KOPT-K1 (cell line): Measurements from ENCODE around the gene KCNMA1.

Experiments used
- H3K27ac ChIP-seq: fragments of 200-600 bp; sonication (generic); 2 replicates; pipeline ENCODE4 v1.5.1; 2016; ENCODE audit warnings: antibody characterized with exemption, mild to moderate bottlenecking, low read depth, low read length; ENCODE audit not compliant: poor library complexity, severe bottlenecking
- H3K36me3 ChIP-seq: fragments of 200-600 bp; sonication (generic); 2 replicates; pipeline ENCODE4 v1.5.1; 2017; ENCODE audit warnings: antibody characterized with exemption, mild to moderate bottlenecking, low read length, moderate library complexity; ENCODE audit not compliant: insufficient read depth
- H3K9me3 ChIP-seq: fragments of 200-600 bp; sonication (generic); 2 replicates; pipeline ENCODE4 v1.5.1; 2017; ENCODE audit warnings: antibody characterized with exemption, low read length, mild to moderate bottlenecking; ENCODE audit not compliant: insufficient read depth, poor library complexity, severe bottlenecking

Gene KCNMA1

DNA sequence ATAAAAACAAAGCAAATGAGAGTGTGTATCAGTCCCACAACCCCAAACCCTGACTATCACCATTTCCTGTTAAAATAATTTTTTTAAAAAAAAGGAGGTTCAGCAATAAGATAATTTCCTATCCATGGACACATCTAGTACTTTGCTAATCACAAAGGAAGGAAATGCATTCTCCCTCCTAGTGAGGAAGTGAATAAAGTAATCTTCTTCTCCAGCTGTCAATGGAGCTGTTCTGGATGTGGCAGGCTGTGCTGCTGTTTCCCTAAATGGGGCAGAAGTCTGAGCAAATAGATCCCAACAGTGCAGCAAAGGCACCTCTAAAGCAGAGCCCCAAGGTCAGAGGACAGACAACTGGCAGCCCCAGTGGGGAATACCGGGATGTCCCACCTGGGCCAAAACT is 540.0 kb downstream of the KCNMA1 start:
- no peaks in the 10 kb centered on the region for H3K36me3 ChIP-seq
- H3K9me3 ChIP-seq, result no peaks in the 10 kb centered on the region
- H3K27ac ChIP-seq, result no peak overlapping the region

DNA sequence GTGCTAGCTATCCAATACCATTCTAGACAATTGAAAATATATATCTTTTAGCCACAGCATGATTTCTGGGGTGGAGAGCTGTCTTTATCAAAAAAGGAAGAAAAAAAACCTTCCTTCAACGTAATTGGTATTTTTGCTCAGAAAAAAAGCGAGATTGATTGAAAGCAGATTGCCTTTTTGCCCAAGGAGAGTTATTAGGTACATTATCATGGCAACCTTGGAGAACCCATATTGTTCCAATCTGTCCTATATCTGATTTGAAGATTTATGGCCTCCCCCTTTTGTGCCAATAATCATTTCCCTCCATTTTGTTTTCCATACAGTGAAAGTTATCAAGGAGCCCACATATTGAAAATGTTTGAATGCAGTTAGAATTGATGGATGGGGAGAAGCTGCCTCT is 544.5 kb downstream of the KCNMA1 start:
- no peaks in the 10 kb centered on the region for H3K9me3 ChIP-seq
- no peaks in the 10 kb centered on the region for H3K36me3 ChIP-seq
- H3K27ac ChIP-seq, result no peak overlapping the region

DNA sequence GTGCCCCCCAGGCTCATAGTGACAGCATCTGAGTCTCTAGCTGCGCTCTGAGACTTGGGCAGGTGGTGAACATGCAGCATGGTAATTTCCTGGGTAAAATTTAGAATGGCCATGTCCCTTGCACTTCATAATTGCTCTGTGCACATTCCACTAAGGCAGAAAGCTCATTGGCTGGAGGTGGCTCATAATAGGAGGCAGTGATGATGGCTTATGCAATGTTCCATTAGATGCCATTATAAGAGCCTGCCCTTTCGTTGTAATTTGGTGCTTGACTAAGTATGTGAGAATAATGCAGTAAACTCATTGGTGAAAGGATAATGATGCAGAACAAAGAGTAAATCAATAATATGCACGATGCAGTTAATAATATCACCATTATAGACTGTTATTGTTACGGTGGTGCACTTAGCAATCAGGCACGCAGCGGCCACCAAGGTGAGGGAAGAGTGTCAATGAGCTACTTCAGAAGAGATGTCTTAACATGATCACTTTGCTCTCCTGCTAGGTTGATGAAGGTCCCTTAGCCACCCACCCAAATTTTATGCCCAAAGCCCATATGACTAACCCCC is 545.9 kb downstream of the KCNMA1 start:
- H3K27ac ChIP-seq, result no peak overlapping the region
- no peaks in the 10 kb centered on the region for H3K36me3 ChIP-seq

DNA sequence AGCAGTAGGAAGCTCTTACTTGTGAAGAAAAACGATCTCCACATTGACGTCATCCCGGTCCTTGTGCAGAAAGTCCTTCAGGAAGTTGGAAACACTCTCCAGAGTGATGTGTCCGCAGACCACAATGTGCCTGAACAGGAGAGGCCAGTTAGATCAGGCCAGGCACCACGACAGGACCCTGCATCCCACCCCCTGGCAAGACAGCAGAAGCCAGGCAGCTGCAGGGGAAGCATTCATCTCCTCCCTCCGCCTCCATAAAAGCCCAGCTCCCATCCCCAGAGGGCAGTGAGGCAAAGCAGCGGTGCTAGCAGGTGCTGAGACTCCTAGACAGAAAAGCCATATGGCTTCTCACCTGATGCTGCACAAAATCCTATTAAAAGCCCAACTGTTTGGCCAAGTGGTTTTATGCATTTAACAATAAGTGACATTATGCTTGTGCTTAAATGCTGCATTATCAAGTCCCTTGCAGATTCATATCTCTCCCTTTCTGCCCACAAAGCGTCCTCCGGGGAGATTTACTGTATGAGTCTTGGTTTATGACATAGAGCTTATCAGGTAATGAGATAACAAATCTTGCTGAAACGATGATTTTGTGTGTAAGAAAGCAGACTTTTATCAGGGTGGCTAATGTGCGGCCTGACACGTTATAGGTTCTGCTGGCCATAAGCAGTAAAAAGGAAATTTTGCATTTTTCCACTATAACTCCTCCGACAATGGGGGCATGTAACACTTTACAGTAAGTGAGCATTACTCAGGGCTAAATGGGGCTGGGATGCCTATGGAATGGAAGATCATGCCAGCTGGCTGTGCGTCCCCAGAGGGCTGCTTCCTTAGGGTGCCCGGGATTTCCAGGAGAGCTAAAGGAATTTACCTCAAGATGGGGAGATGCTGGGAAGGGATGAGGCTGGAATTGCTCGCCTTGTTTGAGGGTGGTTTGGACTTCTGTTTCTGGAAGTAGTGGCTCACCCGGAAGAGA is 546.9 kb downstream of the KCNMA1 start:
- no peak overlapping the region for H3K27ac ChIP-seq
- no peaks in the 10 kb centered on the region for H3K9me3 ChIP-seq
- H3K36me3 ChIP-seq, result no peaks in the 10 kb centered on the region

More for the DNA sequence above, 545.9 kb downstream of the KCNMA1 start:
- H3K9me3 ChIP-seq, result no peaks in the 10 kb centered on the region

DNA sequence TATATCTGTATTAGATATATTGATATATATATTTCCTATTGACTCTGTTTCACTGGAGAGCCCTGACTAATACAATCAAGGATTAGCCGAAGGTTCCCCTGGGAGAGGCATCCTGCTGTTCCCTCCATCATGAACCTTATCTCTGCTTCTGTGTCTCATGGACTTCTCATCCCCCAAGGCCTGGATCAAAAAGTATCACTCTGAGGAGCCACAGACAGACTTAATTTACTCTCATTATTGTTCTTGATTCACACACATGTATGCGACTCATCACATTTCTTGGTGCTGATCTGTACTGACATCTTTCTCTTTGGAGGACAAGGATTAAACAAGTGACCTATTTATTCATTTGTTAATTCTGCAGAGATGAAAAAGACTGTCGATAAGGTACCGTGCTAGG is 550.2 kb downstream of the KCNMA1 start:
- Histone ChIP-seq H3K36me3 (no peaks in the 10 kb centered on the region), H3K9me3 (no peaks in the 10 kb centered on the region), H3K27ac (no peak overlapping the region)

DNA sequence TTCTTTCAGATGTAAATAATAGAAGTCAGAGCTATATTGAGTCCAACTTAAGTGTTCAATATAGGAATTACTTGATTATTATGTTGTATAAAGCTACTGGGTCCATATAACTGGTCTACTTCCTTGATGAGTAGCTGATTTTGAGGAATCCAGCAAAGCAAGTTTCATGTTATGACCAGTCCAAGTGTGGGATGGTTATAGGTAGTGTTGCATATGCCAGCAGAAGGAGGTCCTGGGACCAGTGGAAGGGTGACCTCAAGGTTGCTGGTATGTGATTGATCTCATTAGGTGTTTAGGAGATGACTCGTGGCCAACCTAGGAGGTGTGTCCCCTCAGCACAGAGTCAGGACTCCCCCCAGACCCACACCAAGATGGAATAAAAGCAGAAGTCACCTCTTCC is 551.5 kb downstream of the KCNMA1 start:
- Histone ChIP-seq H3K9me3 (no peaks in the 10 kb centered on the region), H3K27ac (no peak overlapping the region), H3K36me3 (no peaks in the 10 kb centered on the region)

DNA sequence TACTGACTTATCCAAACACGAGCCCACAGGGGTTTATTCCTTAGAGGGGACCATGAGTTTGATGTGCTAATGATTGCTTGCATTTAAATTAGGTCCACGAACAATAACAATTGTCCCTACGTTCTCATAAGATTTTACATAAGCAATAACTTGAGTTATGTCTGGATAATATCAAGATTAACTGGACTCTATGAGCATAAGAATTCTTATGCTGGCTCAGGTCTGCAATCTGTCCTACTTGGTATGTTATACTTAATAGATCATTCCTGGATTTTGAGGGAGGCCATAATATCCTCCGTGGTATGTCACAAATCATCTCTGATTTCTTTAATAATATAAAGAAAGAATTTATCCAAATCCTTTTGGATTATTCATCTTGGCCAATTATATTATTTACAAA is 552.3 kb downstream of the KCNMA1 start:
- Histone ChIP-seq H3K9me3 (no peaks in the 10 kb centered on the region), H3K36me3 (no peaks in the 10 kb centered on the region), H3K27ac (no peak overlapping the region)

DNA sequence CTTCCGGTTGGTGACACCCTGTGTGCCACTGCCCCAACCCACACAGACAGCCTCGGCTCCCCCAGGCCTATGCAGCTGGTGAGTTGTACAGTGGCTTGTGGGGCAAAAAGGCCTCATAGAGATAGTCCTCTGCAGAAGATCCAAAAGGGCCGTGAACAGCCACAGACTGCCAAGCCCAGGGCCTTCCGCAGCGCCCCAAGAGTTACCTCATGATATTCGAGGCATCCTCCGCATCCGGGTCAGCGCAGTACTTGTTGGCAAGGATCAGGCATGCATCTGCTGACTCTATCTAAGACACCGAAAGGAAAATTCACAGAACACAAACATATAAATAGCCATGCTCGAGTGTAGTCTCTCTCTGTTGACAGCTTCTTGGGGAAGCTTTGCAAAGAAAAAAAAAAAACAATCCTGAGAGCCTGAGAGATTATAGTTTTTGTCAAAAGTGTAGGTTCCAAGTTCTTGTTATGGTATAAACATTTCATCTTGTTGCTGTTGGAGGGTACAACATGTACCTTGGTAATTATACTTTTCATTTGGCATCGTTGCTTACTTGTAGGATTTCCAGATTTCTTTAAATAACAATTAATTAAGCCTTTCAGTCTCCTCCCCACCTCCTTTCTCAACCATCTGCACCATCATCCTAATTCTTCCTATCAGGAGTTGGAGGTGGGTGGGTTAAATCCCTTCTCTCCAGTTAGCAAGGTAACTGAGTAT is 553.0 kb downstream of the KCNMA1 start:
- no peaks in the 10 kb centered on the region for H3K9me3 ChIP-seq
- no peak overlapping the region for H3K27ac ChIP-seq
- no peaks in the 10 kb centered on the region for H3K36me3 ChIP-seq

DNA sequence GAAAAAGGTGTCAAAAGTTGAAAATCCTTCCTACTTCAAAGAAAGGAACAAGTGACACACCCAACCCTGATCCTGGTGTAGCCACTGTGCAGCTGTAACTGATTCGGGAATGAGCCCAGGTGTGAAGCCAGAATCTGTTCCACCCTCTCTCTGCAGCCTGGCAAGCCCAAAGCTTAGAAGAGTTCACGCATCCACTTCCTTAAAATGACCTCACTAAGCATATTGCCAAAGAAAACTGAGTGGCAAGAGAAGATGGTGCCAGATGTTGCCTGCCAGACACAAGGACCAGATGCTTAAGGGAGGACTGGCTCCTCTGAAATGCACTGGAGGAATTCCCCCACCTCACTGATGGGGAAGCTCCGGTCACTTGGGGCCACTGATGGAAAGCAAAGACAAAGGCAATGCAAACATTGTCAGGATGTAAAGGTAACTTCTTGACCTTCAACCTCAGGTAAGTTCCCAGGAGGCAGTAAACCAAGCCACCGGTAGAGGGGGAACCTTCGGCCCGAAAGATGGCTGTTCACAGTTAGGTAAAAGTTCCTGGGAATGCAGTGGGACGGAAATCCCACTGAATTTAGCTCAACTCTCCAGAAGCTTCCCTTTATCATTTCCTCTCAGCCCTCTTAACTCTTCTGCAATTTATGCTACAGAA is 554.9 kb downstream of the KCNMA1 start:
- no peak overlapping the region for H3K27ac ChIP-seq
- H3K36me3 ChIP-seq, result no peaks in the 10 kb centered on the region
- no peaks in the 10 kb centered on the region for H3K9me3 ChIP-seq

DNA sequence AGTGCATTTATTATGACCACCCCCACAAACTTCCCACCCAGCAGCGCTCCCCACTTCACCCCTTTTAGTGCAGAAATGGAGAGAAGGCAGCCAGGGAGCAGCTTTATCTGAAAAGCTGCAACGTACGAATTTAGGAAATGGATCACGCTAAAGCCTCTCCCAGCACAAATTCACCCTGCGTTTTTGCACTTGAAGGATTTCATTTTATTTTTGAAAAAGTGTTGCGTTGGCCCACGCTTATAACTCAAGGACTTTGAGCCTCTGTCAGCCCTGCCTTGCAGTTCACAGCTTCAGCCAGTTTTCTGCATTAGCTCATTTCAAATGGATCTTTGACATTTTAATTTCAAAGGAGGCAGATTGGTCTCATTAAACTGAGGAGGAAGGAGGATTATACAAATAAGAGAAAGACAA is 556.1 kb downstream of the KCNMA1 start:
- Histone ChIP-seq H3K36me3 (no peaks in the 10 kb centered on the region), H3K27ac (no peak overlapping the region), H3K9me3 (no peaks in the 10 kb centered on the region)

DNA sequence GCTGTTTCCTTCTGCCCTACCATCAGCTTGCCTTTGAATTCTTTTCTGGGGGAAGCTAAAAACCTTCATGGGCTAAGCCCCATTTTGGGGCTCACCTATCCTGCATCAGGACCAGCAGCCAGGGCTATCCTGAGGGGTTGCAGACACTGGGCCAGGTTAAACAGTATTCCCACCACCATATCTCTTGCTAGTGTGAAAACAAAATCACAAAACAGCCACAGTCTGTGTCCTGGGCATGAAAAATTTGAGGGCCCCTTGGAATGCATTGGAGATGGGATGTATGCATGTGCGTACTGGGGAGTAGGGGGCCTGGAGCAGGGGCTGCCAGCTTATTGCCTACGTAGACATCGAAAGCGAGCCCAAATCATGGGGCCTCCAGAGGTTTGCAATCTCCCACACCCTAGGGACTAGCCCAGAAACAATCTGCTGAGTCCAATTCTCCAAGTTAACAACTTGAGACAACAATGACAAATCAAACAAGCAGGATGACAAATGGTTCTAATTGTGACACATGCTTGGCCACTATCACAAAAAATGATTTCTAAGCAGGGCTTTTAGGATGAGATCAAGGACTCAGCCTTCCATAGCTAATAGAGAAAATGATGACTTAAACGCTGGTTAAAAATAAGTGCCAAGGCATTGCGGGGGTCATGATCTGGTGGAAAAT is 557.1 kb downstream of the KCNMA1 start:
- Histone ChIP-seq H3K9me3 (no peaks in the 10 kb centered on the region), H3K36me3 (no peaks in the 10 kb centered on the region), H3K27ac (no peak overlapping the region)

DNA sequence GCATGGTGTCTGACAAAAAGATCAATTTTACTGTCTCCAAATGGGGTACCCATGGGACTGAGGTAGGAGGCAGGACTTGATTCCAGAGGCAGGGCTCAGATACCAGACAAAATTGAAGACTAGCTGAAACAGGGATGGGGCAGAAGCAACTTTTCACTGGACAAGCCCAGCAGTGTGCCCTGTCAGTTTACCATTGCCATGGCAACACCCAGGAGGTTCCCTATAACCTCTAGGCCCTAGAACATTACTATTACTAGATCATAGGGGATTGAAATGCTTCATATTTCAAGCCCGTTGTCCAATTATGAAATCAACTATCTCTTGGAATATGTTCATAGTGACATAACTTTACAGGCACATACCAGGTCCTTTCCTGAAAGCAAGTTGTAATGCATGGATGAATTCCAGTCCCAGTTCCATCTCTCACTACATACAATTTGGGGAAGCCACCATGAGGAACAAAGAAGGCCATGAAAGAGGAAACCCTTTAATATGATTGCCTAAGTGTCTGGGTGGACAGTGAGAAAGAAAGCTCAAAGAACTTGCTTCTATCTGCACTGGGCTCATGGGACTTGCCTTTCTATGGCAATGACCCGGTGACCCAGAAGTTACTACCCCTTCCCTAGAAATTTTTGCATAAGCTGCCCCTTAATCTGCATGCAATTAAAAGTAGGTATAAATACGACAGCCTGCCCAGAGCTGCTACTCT is 557.9 kb downstream of the KCNMA1 start:
- Histone ChIP-seq H3K36me3 (no peaks in the 10 kb centered on the region), H3K27ac (no peak overlapping the region), H3K9me3 (no peaks in the 10 kb centered on the region)

DNA sequence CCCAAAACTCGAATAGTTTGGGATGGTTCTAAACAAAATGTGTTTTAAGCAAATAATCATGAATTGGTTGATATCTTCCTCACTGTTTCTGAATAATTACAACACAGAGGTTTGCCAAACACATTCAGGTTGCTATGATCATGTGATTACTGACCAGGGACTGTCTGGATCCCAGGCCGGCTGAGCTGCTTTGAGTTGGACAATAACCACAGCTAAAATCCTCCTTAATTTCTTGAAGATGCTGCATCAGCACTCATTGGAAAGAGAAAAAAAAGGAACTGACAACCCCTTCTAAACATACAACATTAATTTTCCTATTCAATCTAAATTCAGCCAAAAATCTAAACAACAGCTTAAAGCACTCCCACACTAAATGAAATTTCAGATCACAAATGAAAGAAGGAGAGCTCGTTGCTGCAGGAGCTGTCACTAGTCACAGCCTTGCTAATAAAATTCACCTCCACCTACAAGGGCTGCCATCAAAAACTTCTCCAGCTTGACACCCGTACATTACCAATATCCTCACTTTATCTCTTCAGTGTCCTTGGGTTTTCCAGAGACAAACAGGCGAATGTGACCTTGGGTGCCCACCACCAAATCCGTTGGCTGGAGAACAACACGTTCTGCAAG is 560.2 kb downstream of the KCNMA1 start:
- Histone ChIP-seq H3K36me3 (no peaks in the 10 kb centered on the region), H3K27ac (no peak overlapping the region), H3K9me3 (no peaks in the 10 kb centered on the region)

DNA sequence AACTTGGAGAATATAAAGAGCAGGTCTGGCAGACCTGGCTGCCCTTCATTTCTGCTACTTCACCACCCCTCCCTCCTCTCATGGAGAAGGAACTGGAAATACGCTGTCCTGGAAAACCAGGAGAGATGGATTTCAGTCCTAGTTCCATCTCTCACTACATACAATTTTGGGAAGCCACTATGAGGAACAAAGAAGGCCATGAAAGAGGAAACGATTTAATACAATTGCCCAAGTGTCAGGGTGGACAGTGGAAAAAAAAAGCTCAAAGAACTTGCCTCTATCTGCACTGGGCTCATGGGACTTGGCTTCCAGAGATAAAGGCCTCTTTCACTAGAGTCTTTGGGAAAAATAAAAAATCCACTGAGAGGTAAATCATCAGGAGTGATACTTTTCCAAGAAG is 561.7 kb downstream of the KCNMA1 start:
- H3K27ac ChIP-seq, result no peak overlapping the region
- no peaks in the 10 kb centered on the region for H3K9me3 ChIP-seq
- no peaks in the 10 kb centered on the region for H3K36me3 ChIP-seq
